D341Med (cell line): ENCODE measurements around the gene TUBGCP2.

Experiments
- DNase-seq: peaks from one replicate; pipeline ENCODE4 v3.0.0; 2012; ENCODE audit warnings: low spot score

The TUBGCP2 gene

DNA sequence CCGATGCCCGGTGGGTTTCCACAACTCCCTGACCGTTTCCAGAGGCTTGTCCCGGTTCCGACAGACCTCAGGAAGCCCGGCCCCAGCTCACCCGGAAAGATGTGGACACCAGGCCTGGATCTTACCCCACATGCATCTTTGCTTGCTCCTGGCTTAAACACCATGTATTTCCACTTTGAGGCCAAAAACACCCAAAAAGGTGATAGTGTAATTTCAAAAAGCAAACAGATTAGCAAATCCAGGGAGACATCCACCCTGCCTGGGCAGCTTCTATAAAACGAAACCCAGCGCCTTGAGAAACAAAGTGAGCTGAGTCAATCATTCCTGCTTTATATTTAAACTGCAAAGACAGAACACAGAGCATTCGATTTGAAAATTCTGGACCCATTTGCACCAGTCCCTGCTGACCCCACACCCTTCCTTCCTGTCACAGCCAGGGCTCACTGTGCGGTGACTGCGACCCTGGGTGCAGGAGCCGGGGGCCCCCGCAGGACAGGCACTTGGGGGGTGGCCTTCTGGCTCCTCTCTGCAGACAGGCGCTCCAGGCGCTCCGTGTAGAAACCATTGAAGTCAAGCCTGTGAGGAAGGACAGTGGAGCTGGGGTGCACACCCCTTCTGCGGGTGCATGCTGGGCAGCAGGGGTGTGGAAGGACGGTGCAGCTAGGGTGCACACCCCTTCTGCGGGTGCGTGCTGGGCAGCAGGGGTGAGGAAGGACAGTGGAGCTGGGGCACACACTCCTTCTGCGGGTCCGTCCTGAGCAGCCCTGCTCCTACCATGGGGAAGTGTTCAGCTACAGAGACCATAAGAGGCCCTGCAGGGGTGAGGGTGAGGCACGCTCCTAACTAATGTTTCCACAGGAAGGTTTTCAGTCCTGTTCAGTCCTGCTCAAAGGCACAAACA, 29.1 kb downstream of the TUBGCP2 start:
- DNase-seq, result no peak

DNA sequence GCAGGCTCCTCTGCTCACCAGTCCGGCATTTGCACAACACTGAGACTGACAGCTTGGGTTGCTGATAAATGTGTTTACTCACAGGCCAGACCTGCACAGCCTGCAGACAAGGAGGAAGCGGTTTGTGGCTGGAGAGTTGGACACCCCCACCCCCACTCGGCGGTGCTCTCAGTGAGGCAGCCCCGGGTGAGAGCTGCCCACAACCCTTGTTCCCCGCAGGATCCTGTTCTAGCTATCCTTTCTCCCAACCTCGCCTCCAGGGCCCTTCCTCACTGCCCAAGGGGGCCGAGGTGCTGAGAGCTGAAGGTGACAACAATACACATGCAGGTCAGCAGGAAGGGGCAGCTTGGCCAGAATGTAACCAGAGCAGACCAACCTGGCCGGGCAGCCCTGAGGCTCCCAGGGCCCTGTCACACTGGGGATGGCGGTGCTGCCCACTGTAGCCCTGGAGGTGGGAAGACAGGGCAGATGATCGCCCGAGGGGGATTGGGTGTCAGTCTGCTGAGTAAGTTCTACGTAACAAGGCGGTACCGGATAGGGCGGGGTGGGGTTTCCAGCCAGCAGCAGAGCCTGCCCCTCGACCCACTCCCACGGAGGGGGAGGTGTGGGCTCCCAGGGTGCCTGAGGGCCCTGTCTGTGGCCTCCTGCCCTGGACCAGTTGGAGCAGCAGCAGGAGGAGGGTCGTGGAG, 30.0 kb downstream of the TUBGCP2 start:
- DNase-seq, result no peak

DNA sequence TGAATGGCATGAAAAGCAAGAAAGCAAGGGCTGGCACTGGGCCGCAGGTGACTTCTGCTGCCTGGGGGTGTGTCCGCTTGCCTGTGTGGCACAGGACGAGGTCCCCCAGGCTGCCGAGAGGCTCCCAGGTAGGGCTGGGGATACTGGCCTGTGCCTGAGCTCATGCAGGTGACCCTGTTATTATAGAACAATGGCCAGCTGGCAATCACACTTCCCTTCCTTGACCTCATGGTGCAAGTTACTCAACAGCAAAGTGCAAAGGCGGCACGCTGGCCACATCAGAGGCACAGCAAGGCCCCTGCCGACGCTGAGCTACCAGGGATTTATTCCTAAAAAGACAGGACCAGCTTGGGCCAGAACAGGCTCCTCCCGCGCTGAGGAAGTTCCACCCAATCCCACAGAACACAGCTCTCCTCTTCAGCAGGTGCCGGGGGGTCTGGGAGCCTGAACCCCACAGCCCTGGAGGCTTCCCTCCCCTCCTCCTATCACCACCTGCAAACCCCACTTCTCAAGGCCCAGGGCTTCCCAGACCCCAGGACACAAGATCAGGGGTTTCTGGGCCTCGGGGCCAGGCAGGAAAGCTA, 30.6 kb downstream of the TUBGCP2 start:
- DNase-seq, result no peak

DNA sequence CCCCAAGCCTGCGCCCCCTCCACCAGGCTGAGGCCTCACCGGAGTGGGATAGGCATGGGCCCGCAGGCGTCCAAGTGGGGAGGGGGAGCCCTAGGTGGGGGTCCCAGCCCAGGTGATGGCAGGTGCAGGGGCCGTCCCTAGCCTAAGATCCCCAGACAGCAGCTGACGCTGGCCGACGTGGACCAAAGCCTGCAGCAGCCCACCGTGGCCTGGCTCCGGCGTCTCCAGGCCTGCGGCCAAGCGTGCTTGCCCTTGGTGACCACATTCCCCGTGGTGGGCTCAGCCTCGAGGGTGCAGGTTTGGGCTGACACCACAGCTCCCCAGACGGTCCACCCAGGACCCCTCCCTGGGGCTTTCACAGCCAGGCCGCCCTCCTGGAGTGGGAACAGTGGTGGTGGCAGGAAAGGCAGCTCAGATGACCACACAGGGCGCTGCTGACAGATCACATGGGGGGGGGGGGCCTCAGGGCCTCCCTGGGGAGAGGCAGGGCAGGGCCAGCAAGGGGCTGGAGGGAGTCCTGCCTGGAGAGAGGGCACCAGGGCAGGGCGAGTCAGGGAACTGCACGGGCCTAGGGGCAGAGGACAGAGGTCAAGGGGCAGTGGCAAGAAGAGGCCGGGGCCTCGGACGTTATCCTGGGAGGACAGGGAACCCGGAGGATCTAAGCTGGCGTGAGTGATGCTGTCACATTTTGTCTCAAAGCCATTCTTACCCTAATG, 31.2 kb downstream of the TUBGCP2 start:
- no peak for DNase-seq

DNA sequence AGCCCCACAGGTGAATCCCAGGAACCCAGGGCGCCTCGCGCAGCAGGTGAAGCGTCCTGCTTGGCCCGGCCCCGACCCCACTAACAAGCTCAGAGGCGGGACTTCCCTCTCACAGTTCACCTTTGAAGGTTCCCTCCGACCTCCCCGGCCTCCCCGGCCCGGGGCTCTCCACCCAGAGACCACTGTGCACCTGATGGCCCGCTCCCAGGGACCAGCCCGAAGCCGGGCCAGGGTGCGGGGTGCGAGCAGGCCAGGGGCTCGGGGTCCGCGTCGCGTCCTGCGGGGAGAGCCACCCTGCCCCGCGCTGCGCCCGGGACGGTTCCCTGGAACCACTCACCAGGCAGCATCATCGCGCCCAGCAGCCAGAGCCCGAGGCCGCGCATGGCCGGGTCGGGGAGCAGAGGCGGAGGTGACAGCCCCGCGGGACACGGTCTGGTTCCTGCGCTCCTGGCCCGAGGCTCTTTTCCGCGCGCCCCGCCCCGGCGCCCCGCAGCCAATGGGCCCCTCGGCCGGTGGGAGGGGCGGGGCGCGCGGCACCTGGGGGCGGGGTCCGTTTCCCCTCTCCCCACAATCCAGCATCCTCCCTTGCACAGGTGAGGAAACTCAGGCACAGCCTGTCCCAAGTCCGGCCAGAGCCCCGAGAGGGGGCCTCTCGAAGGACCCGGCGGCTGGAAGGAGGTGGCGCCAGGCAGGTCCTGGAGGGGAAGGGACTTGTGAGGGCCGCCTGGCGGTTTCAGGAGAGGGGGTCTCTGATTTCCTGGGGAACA, 32.1 kb downstream of the TUBGCP2 start, which contains the start of gene ADAM8:
Gene ADAM8, minus strand, starts transcription at position 434 of the 767 bp plus-strand sequence. Its CDS starts 51 bp downstream, at position 383.
- peak; percentile 53 for DNase-seq

DNA sequence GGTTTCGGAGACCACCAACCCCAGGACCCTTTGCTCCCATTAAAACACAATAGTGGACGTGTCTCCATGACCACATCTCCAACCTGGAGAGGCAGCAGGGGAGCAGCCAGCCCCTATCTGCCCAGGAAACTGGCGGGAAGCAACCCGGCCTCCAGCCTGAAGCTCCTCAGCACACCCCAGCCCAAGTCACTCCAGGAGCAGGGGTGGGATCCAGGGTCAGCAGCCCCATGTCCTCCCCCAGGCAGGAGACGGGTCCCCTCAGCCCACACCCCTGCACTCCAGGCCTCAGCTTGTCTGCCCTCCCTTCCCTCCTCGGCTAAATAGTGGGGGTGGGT, 32.6 kb downstream of the TUBGCP2 start:
- no peak for DNase-seq

DNA sequence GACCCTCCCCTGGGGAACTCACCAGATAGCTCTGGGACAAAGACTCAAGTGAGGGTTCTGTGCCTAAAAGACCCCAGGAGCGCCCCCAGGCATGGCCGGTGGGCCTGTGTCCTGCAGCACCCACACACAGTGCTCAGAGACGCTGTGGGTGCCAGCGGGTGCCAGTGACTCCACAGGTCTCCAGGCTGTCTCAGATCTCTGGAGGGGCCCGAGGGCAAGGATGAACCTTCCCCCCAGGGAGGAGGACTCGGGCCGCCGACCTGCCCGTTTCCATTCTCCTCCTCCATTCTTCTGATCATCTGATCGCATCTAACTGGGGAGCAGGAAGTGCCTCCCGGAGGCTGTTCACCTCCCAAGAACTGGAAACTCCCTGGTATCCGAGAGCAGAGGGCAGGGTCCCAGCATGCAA, 33.0 kb downstream of the TUBGCP2 start:
- no peak for DNase-seq

DNA sequence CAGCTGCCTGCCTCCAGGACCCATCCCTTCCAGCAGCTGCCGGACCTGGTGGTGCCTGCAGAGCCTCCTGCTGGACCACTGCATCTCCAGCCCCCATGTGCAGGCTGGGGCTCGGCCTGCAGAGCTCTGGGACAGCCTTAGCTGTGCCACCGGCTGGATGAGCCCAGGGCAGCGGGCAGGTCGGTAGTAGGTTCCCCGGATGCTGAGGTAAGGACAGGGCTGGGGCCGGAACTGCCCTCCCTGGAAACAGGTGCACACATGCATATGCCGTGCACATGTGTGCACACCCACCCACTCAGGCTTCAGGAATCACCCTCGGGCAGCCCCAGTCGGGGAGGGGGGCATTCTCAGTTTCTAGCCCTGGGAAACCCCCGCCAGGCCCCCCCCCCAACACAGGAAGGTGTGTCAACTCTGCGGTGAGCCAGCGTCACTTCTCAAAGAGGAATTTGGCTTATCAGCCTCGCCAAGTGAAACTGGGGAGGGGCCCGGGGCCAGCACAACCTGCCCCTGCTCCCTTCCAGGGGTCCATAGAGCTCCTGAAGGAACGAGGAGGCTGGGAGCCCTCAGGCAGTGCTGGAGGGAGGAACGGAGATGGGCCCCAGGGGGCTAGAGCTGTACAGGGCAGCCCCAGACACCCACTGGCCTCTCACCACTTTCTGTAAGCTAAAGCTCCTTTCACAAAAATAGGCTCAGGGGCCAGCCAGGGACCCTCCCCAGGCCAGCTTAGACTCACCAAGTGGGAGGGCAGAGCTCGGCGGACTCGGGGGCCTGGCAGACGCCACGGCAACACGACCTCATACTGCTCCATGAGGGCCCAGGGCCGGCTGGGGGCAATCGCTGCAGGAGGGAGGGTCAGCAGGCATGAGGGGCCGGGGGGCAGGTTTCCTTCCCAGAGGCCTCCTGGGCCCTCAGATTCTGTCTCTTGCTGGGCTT, 33.7 kb downstream of the TUBGCP2 start:
- no peak for DNase-seq

DNA sequence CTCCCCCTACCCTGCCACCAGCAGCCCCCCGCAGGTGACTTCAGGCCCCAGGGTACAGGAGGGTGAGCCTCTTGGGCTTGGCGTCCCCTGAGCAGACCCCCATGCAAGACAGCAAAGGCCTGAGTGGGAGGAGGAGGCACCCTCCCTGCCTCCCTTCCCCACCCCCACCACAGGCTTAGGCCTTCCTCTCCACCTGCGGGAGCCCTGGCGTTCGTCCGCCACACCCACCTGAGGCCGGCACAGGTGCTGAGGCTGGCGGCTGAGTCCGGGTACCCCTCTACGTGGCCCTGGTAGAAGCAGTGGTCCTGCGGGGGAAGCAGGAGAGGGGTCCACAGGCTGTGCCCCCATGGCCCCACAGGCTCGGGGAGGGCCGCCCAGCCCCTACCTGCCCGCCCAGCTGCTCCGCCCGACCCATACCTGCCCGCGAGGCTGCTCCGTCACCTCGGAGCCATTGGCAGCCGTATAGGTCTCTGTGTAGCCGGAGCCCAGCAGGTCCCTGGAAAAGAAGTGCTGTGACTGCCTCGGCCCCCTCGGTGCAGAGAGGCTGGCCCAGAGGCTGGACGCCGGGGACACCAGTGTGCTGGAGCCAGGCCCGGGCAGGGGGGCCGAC, 35.0 kb downstream of the TUBGCP2 start:
- no peak for DNase-seq

DNA sequence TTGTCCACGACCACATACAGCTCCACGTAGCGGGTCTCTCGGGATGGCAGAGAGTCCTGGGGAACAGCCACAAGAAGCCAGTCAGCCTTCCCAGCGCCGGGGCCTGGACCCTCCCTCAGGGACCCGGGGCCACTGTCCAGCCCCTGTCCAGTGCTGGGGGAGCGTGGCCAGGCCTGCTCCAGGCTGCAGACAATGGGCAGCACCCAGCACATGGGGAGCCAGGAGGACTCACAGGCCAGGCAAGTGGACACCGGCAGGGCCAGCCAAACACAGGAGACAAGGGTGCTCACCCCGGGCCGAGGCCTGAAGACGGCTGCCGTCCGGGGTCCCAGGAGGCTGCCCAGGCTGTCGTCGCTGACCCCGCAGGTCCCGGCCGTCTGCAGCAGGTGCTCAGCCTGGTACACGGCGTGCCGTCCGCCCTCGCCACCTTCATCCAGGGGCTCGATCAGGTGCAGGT, 35.7 kb downstream of the TUBGCP2 start:
- DNase-seq, result no peak

DNA sequence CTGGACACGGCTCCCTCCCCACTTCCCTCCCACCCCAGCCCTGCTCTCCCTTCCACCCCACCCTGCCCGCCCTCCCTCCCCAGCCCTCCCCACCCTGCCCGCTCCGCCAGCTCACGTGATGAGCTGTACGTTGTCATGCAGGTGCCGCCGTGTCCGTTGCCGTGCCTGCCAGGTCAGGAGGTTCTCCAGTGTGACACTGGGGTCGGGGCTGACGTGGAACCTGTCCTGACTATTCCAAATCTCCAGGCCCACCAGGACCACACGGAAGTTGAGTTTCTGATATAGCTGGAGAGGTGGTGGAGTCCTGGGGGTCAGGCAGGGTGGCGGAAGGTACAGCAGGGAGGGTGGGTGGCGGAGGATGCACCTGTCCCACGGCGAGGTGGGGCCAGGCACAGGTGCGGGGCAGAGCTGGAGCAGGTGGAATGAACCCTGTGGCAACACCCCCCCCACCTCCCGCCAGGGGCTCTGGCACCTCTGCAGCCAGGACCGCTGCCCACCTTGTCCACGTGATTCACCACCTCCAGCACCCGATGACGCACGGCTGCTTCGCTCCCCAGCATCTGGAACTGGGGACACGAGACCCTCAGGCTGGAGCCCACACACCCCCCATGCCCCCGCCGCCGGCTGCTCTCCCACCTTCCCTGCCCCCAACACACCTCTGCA, 36.2 kb downstream of the TUBGCP2 start:
- DNase-seq, result no peak

DNA sequence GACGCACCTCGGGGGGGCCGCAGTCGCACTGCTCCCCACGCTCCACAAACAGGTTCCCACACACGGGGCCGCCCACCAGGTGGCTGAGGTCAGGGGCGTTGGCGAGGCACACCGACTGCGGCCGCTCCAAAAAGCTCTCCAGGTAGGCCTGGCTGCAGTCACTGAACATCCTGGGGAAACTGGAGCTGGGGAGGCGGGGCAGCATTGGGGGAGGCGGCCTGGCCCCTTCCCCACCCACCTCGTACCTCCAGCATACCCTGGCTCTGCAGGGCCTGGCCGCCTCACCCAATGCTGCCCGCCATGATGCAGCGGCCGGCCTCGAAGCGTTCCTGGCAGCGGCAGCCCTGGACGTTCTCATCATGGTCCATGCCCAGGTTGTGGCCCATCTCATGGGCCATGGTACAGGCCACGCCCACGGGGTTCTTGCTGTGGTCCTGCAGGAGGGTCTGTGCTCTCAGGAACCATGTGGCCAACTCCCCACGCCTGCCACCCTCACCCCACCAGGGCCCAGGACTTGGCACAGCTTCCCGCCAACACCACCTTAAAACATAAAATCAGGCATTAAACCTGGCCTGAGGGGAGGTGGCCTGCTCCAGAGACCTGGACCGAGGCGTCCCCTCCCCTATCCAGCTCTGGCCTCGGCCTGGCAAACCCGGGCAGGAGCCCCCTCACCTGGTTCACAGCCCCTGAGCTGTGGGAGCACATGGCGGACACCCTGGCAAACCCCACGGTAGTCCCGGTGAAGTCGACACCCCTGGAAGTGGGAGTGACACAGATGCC, 37.0 kb downstream of the TUBGCP2 start:
- DNase-seq, result no peak

DNA sequence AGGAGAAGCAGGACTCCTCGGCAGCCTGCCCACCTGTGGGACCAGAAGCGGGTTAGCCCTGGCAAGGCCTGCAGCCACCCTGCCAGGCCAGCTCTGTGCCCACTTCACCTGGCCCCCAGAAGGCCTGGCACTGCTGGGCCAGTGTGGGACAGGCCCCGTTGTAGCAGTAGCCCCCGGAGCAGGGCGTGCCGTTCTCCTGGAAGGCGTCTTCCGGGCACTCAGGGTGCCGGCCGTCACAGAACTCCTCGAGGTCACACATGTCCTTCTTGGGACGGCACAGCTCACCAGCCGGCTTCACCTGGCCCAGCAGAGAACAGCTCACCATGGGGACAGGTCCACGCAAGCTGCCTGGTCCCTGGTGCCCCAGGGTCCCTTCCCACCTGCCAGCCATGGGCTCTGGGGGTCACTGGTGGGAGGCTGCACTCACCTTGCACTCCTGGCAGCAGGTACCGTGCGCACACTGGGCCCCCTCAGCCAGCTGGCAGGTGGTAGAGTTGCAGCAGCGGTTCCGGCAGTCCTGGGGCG, 37.8 kb downstream of the TUBGCP2 start:
- DNase-seq, result no peak

DNA sequence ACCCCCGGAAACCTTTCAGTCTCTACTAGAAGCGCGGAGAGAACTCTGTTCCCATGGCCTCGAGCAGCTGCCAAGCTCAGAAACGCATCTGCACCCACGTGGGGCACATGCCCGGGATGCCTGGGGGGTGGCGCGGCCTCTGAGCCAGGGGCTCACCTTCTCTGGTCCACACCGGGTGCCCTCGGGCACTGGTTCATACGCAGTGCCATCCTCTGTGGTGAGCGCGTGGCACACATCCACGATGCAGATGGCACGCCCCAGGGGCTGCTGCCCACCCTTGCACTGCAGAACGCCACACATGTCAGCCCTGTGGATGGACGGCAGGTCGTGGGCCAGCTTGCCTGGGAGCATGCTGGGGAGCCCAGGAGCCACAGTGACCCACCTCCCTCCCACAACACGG, 38.5 kb downstream of the TUBGCP2 start:
- DNase-seq, result no peak

DNA sequence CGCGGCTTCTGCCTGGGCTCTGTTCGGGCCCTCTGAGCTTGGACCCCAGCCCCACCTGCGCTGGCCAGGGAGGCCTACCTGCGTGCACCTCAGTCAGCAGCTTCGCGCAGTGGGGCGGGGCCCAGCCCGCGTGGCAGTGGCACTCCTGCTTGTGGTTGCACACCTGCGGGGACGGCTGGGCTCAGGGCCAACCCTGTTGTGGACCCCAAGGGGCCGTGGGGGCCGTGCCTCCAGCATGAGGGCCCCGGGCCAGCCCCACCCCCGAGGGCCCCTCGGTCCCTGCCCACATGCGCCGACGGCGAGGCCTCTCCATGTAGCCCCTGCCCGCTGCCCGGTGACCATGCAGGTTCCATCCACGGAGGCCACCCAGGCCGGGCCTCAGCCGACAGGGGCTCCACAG, 39.3 kb downstream of the TUBGCP2 start:
- DNase-seq, result no peak

DNA sequence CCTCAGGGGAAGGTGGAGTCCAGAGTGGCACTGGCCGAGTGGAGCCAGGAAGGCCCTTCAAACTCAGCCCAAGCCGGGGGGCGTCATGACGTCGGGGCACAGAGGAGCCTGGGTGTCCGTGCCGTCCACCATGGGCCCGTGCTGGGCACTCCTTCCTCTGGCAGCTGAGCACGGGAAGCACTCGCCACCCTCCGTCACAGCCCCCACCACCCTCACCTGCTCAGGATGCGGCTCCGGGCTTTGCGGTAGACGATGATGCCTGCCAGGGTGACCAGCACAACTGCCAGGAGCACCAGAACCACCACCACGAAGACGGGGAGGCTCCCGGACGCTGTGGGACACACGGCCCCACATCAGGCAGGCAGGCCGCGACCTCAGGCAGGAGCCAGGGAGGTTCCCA, 40.1 kb downstream of the TUBGCP2 start:
- no peak for DNase-seq

DNA sequence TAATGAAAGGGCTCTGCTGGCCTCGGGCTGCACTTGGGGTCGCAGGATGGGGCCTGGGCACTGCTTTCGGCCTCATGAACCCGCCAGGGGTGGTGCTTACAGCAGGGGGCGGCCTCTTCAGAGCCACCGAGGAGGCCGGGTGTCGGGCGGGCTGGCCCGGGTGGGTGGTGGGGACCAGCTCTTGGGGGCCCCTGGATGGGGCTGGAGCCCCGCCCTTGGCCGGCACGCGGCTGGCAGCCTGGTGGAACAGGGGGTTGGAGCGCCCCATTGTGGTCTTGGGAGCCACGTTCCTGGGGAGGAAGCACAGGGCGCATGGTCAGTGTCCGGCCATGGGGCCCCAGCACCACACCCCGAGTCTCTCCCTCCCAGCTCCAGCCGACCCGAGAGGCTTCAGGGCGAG, 40.8 kb downstream of the TUBGCP2 start:
- DNase-seq, result no peak

DNA sequence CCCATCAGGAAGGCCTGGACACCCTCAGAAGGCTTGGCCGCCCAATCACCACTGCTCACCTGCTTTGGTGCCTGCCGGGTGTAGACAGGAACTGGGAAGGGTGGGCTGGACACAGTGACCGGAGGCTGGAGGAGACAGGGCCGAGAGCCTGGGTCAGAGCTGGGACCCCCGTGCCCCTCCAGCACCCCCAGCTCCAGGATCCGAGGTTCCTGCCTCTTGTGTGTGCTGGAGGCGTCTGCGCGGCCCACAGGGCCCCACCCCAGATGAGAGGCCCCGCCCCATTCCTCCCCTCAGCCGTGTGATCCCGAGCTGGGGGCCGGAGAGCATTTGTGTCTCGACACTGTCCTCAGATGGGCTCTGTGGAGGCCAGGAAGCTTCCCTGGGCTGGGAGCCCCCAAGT, 41.4 kb downstream of the TUBGCP2 start:
- no peak for DNase-seq
